H1 (cell line): Measurements from ENCODE around the gene CEL.

Source experiments
- CEBPB ChIP-seq: IDR thresholded peaks from 2 replicates; pipeline ENCODE4 v1.6.1; 2012; ENCODE audit warnings: low read depth, low read length
- EZH2 ChIP-seq: fragments of 200-600 bp; sonication (generic); IDR thresholded peaks from 2 replicates; pipeline ENCODE4 v1.7.1; 2012; ENCODE audit warnings: low read depth, mild to moderate bottlenecking, moderate library complexity, low read length, inconsistent platforms; ENCODE audit not compliant: severe bottlenecking
- FOSL1 ChIP-seq: IDR thresholded peaks from 2 replicates; pipeline ENCODE4 v1.6.1; 2011; ENCODE audit warnings: mild to moderate bottlenecking, low read depth, low read length, moderate library complexity; ENCODE audit not compliant: insufficient read depth
- POLR2A ChIP-seq, 2 experiments: IDR thresholded peaks; 1 replicate in 1 of 2; 2 replicates in 1 of 2; pipeline ENCODE4 v1.6.1; 2011; ENCODE audit warnings: low read depth in 2 of 2, low read length in 2 of 2, mild to moderate bottlenecking in 2 of 2; ENCODE audit errors: control extremely low read depth in 1 of 2
- RXRA ChIP-seq: IDR thresholded peaks from 2 replicates; pipeline ENCODE4 v1.6.1; 2011; ENCODE audit warnings: low read depth, mild to moderate bottlenecking, low read length, moderate library complexity; ENCODE audit not compliant: insufficient read depth
- SIN3A ChIP-seq, 2 experiments: IDR thresholded peaks in 1 of 2; conservative IDR thresholded peaks in 1 of 2; 2 replicates each; pipeline ENCODE4 v1.6.1; 2011 to 2012; ENCODE audit warnings: low read length in 2 of 2, improper control_type of control experiment in 1 of 2, low read depth in 1 of 2, mild to moderate bottlenecking in 1 of 2
- SIRT6 ChIP-seq: IDR thresholded peaks from one replicate; pipeline ENCODE4 v1.7.1; 2012; ENCODE audit warnings: low read length, inconsistent platforms
- SIX5 ChIP-seq: IDR thresholded peaks from 2 replicates; pipeline ENCODE4 v1.6.1; 2011; ENCODE audit warnings: mild to moderate bottlenecking, low read depth, low read length
- SP2 ChIP-seq: IDR thresholded peaks from 2 replicates; pipeline ENCODE4 v1.6.1; 2012; ENCODE audit warnings: mild to moderate bottlenecking, low read length, inconsistent platforms
- ZNF274 ChIP-seq: IDR thresholded peaks from 2 replicates; pipeline ENCODE4 v1.7.0; 2012; ENCODE audit warnings: low read length, borderline replicate concordance; ENCODE audit errors: extremely low read depth
- TF ChIP-seq, protein P1 (sequence below), 3 experiments: IDR thresholded peaks; 1 replicate in 2 of 3; 2 replicates in 1 of 3; pipeline versions ENCODE4 v1.5.1 to v1.6.1; 2011; ENCODE audit warnings: low read length in 3 of 3, mild to moderate bottlenecking in 3 of 3, inconsistent platforms in 2 of 3, low read depth in 1 of 3, moderate library complexity in 1 of 3; ENCODE audit not compliant: insufficient read depth in 1 of 3; ENCODE audit errors: control extremely low read depth in 1 of 3
- TF ChIP-seq, protein P2 (sequence below): IDR thresholded peaks from 2 replicates; pipeline ENCODE4 v1.6.1; 2011; ENCODE audit warnings: low read depth, mild to moderate bottlenecking, low read length; ENCODE audit not compliant: insufficient read depth

DNA sequence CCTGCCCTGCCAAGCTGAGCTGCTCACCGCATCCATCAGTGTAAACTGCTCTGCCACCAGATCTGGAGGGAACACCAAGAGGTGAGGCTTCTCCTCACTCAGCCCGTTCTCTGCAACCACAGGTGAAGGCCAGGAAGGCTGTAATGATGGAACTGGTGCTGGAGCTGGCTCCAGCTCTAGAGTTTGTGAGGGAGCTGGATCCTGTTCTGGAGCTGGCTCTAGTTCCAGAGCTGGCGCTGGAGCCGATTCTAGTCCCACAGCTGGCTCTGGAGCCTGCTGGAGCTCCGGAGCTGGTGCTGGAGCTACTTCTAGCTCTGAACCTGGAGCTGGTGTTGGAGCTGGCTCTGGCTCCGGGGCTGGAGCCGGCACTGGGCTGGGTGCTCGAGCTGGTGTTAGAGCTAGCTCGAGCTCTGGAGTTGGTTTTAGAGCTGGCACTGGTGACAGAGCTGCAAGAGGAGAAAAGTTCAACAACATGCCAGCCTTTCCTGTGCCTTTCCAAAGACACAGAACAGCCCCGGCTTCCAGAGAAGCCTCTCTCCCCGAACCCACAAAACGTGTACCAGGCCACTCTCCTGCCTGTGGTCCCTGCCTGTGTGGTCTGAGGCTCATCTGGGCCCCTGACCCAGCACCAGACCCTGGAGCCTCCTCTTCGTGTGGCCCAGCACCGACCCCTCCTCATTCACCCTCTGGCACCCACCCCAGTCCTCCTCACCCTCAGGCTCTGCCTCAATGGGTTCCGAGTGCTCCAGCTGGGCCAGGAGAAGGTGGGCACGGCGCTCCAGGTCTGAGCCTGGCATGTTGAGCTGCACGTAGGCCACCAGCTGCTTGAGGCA lies 46.4 kb downstream of the CEL start:
- TF ChIP-seq, protein P1, sequence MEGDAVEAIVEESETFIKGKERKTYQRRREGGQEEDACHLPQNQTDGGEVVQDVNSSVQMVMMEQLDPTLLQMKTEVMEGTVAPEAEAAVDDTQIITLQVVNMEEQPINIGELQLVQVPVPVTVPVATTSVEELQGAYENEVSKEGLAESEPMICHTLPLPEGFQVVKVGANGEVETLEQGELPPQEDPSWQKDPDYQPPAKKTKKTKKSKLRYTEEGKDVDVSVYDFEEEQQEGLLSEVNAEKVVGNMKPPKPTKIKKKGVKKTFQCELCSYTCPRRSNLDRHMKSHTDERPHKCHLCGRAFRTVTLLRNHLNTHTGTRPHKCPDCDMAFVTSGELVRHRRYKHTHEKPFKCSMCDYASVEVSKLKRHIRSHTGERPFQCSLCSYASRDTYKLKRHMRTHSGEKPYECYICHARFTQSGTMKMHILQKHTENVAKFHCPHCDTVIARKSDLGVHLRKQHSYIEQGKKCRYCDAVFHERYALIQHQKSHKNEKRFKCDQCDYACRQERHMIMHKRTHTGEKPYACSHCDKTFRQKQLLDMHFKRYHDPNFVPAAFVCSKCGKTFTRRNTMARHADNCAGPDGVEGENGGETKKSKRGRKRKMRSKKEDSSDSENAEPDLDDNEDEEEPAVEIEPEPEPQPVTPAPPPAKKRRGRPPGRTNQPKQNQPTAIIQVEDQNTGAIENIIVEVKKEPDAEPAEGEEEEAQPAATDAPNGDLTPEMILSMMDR (IDR thresholded peaks at IDR 0.05; ENCODE audit: control extremely low read depth in 1 of 3, insufficient read depth in 1 of 3, low read depth in 1 of 3, low read length in 3 of 3) = no peak
- TF ChIP-seq, protein P2, sequence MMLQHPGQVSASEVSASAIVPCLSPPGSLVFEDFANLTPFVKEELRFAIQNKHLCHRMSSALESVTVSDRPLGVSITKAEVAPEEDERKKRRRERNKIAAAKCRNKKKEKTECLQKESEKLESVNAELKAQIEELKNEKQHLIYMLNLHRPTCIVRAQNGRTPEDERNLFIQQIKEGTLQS = no peak
- TF ChIP-seq SIRT6 = no peak
- no peak for TF ChIP-seq RXRA
- TF ChIP-seq SP2 = no peak
- no peak for TF ChIP-seq SIX5
- no peak for TF ChIP-seq POLR2A (IDR thresholded peaks at IDR 0.05; ENCODE audit: control extremely low read depth in 1 of 2, low read depth in 2 of 2, low read length in 2 of 2)
- TF ChIP-seq SIN3A (conservative IDR thresholded peaks at IDR 0.05 in 1 of 2, IDR thresholded peaks at IDR 0.05 in 1 of 2; ENCODE audit: low read depth in 1 of 2, low read length in 2 of 2) = no peak
- TF ChIP-seq EZH2 = no peak
- TF ChIP-seq ZNF274 = no peak
- TF ChIP-seq CEBPB = no peak
- TF ChIP-seq FOSL1 = no peak
